Ovary (tissue), 9 donors: ENCODE measurements around the gene VPS26C. TPM values are rescaled to one million over a fixed set of nuclear protein-coding genes. Genes with fewer than 3 reads are reported as not detected.

Experiments
- DNase-seq, 5 donors: peaks; one replicate each; pipeline ENCODE4 v3.0.0-alpha.2; 2019 to 2020
- H3K27ac ChIP-seq, 2 donors: fragments of 200-600 bp; one replicate each; pipeline versions ENCODE4 v1.5.1 to v1.8.0; 2019 to 2022
- H3K27me3 ChIP-seq: fragments of 200-600 bp; one replicate; pipeline ENCODE4 v1.8.0; 2022
- H3K36me3 ChIP-seq: fragments of 200-600 bp; sonication (generic); one replicate; pipeline ENCODE4 v1.5.1; 2019
- H3K4me1 ChIP-seq: one replicate; pipeline ENCODE4 v1.8.1; 2013; ENCODE audit warnings: mild to moderate bottlenecking, moderate library complexity; ENCODE audit not compliant: insufficient read depth
- H3K4me3 ChIP-seq: fragments of 200-600 bp; sonication (generic); one replicate; pipeline ENCODE4 v1.5.1; 2017
- H3K9me3 ChIP-seq, 2 donors: fragments of 200-600 bp in 1 of 2; sonication (generic) in 1 of 2; one replicate each; pipeline versions ENCODE4 v1.5.1 to v1.8.1; 2013 to 2019; ENCODE audit warnings: mild to moderate bottlenecking in 1 of 2, moderate library complexity in 1 of 2
- EP300 ChIP-seq: sonication (generic); formaldehyde crosslinking; IDR thresholded peaks from one replicate; pipeline ENCODE4 v1.6.1; 2017; ENCODE audit warnings: antibody characterized with exemption
- POLR2A ChIP-seq: fragments of 450-650 bp; IDR thresholded peaks from one replicate; pipeline ENCODE4 v1.6.1; 2017; ENCODE audit warnings: antibody characterized with exemption, mild to moderate bottlenecking, moderate library complexity
- WGBS, 3 donors: extraction: QIAGEN DNeasy Blood & Tissue Kit in 1 of 3; methylation state at CpG; one replicate each; pipeline versions ENCODE4 v1.1.5 to v1.1.7; 2013 to 2017; 5-methylcytosine and 5-hydroxymethylcytosine counted together
- intact Hi-C, 4 donors: fragments of 100-400 bp; cut with DNase I; formaldehyde crosslinking; loops; one replicate each; pipeline versions ENCODE4 v1.11.0 to v1.15.1; 2022 to 2023
- polyA plus RNA-seq, 2 donors: library from polyadenylated mRNA; stranded (reverse); fragments of 200-250 nt in 1 of 2; fragments of 350-450 nt in 1 of 2; fragmentation: Illumina TruSeq in 1 of 2; extraction: RNeasy Lipid Tissue Mini Kit (QIAGEN cat#74804) in 1 of 2; gene quantifications; one replicate each; pipeline ENCODE4 v1.2.3, GENCODE V29; 2013 to 2014
- total RNA-seq, 7 donors: library from RNA; depleted of rRNA in 2 of 7; stranded (reverse); fragments of >200 nt in 2 of 7; fragmentation: NEBNext Ultra II Directional in 3 of 7; extraction: Animal tissue kit (Norgen Biotek cat#: 25700) in 3 of 7; gene quantifications; one replicate each; pipeline versions ENCODE4 v1.1.0 to v1.2.4, GENCODE V29; 2016 to 2023
- TF ChIP-seq, protein P1 (sequence below), 3 donors: fragments of 450-650 bp in 2 of 3; fragments of 200-600 bp in 1 of 3; IDR thresholded peaks; one replicate each; pipeline versions ENCODE4 v1.5.1 to v1.8.0; 2016 to 2022; ENCODE audit warnings: antibody characterized with exemption in 3 of 3, mild to moderate bottlenecking in 1 of 3
- donor health status: DM: no; HTN: no; CAD: no; lungs with moderate emphysema.
- donor health status: DM: no; HTN: no; CAD: no.
- donor health status: Bipolar disorder and iron deficiency.
- donor health status: DM: yes; HTN: yes; CAD: no.
- donor health status: DM: no; HTN: no; CAD: no.
- donor health status: DM: yes; HTN: yes; CAD: no.

VPS26C gene
- total and polyA plus RNA-seq, 9 donors = 16.3 to 47.7 (median 33.9) TPM

DNA sequence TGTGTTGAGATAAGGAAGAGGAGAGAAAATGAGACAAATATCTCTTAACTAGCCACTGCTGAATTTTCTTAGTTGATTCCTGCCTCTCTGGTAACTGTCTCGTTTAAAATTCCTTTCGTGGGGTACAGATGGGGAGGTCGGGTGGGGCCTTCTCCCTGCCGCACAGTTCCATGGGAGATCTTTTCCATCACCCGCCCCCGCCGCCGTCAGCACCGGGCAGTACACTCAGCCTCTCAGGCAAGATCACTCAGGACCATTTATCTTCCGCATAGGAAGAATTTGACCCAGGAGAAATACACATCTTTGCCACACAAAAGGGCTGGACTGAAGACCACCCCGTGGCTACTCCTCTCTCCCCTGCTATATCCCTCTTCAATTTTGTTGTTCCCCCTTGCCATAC, 2.3 kb upstream of the VPS26C start:
- intact Hi-C loops = loop anchor here in 2 of 4 donors (5.0 kb wide), 2 partner anchors 197 to 293 kb away; partner anchors contain the start of genes PIGP (in 1 of the 2) and TTC3 (in 1 of the 2)
- peaks cover 4% of the 10 kb centered on the region for H3K4me1 ChIP-seq
- H3K36me3 ChIP-seq = no peaks in the 10 kb centered on the region
- H3K27me3 ChIP-seq = no peaks in the 10 kb centered on the region
- H3K9me3 ChIP-seq = no peaks in the 10 kb centered on the region
- no peak overlapping the region for H3K27ac ChIP-seq
- TF ChIP-seq, protein P1, sequence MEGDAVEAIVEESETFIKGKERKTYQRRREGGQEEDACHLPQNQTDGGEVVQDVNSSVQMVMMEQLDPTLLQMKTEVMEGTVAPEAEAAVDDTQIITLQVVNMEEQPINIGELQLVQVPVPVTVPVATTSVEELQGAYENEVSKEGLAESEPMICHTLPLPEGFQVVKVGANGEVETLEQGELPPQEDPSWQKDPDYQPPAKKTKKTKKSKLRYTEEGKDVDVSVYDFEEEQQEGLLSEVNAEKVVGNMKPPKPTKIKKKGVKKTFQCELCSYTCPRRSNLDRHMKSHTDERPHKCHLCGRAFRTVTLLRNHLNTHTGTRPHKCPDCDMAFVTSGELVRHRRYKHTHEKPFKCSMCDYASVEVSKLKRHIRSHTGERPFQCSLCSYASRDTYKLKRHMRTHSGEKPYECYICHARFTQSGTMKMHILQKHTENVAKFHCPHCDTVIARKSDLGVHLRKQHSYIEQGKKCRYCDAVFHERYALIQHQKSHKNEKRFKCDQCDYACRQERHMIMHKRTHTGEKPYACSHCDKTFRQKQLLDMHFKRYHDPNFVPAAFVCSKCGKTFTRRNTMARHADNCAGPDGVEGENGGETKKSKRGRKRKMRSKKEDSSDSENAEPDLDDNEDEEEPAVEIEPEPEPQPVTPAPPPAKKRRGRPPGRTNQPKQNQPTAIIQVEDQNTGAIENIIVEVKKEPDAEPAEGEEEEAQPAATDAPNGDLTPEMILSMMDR (IDR thresholded peaks at IDR 0.05) = no peak
- TF ChIP-seq POLR2A (no peak), EP300 (no peak)
- no peak for DNase-seq
- H3K4me3 ChIP-seq = no peak overlapping the region
- 87 to 93% (median 88%) methylated on average over 11 of the region's 11 CpGs for WGBS, 3 donors

DNA sequence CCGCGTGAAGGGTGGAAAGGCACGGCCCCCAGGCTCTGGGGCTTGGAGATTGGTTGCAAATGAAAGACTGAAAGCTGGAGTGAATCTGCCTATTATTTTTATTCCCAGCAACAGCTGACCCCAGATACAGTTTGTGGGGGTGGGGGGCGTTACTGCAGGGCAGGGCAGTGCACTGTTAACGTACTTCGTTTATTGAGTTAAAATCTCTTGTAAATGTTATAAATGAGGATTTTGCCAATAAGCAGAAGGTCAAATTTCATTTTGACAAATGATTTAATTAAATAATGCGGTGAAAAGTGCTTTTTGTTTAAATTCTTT, 1.0 kb upstream of the VPS26C start:
- no peaks in the 10 kb centered on the region for H3K36me3 ChIP-seq
- DNase-seq = no peak
- 0 to 1% (median 1%) methylated on average over 7 of the region's 7 CpGs for WGBS, 3 donors
- no peaks in the 10 kb centered on the region for H3K27me3 ChIP-seq
- H3K4me3 ChIP-seq = peak overlapping the region; percentile 93
- H3K27ac ChIP-seq = peak overlapping the region; percentile 90 to 99
- TF ChIP-seq EP300 = no peak
- no peak for TF ChIP-seq POLR2A
- TF ChIP-seq, protein P1 (IDR thresholded peaks at IDR 0.05) = no peak
- intact Hi-C loops = loop anchor here in 2 of 4 donors (5.0 kb wide), 2 partner anchors 196 to 294 kb away; partner anchors contain the start of genes PIGP (in 1 of the 2) and TTC3 (in 1 of the 2)
- no peaks in the 10 kb centered on the region for H3K9me3 ChIP-seq
- H3K4me1 ChIP-seq = peaks cover 4% of the 10 kb centered on the region

DNA sequence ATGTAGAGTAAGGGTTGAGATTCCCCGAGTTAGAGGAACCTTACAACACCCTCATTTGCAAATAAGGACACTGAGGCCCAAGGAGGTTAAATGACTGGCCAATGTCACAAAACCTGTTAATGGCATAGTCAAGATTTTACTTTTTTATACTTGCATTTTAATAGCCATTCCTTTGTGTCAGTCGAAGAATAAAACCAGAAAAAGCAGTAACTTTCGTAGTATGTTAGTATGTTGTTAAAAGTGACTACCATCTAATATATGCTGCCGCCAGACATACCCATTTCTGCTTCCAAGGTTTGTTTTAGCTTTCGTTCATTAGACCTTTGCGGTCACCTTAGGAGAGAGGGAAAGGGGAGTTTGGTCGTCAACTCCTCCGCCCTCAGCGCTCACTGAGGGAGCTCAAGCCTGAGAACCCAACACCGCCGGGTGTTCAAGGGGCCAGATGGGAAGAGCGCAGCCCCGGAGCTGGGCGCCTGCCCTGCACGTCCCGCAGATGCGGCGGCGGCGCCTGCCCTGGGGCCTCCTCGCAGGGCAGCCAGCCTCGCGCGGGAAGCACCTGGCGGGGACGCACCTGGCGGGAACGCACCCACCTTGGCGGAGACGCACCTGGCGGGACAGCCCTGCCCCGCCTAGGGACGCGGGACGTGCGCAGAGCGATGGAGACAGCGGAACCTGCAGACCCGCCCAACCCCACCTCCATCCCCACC, 466 bp downstream of the VPS26C start:
- TF ChIP-seq, protein P1 (IDR thresholded peaks at IDR 0.05) = no peak
- TF ChIP-seq EP300 = no peak
- TF ChIP-seq POLR2A = no peak
- H3K9me3 ChIP-seq = no peaks in the 10 kb centered on the region
- H3K4me1 ChIP-seq = peaks cover 4% of the 10 kb centered on the region
- H3K27me3 ChIP-seq = no peaks in the 10 kb centered on the region
- no peaks in the 10 kb centered on the region for H3K36me3 ChIP-seq
- WGBS, 3 donors = 1 to 2% (median 2%) methylated on average over 30 to 39 of the region's 39 CpGs
- peak overlapping the region; percentile 90 to 99 for H3K27ac ChIP-seq
- peak overlapping the region; percentile 93 for H3K4me3 ChIP-seq
- peak in 3 of 5 donors; percentile 42 to 76 (median 73) for DNase-seq
- intact Hi-C loops = loop anchor here in 3 of 4 donors (2.0 to 5.0 kb wide), 4 partner anchors 98 to 296 kb away; partner anchors contain the start of genes DYRK1A (in 1 of the 3), PIGP (in 1 of the 3) and TTC3 (in 1 of the 3)

DNA sequence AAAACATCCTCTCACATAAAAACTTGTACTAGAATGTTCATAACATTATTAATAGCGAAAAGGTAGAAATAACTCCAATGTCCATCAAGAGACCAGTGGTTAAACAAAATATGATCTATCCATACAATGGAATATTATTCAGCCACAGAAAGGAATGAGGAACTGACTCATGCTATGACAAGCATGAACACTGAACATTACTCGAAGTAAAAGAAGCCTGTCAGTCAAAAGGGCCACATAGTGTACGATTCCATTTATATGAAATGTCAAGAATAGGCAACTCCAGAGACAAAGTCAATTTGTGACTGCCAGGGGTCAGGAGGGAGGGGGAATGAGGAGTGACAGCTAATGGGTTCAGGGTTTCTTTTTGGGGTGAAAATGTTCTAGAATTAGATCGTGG, 2.3 kb downstream of the VPS26C start:
- no peaks in the 10 kb centered on the region for H3K36me3 ChIP-seq
- intact Hi-C loops = loop anchor here in 2 of 4 donors (2.0 to 5.0 kb wide), 3 partner anchors 193 to 297 kb away; partner anchors contain the start of genes PIGP (in 1 of the 2) and TTC3 (in 1 of the 2)
- H3K4me1 ChIP-seq = peaks cover 4% of the 10 kb centered on the region
- H3K4me3 ChIP-seq = no peak overlapping the region
- WGBS, 3 donors = 91 to 96% (median 92%) methylated on average over 4 of the region's 4 CpGs
- no peak for DNase-seq
- TF ChIP-seq, protein P1 (IDR thresholded peaks at IDR 0.05) = no peak
- TF ChIP-seq EP300 = no peak
- no peak for TF ChIP-seq POLR2A
- H3K27ac ChIP-seq = no peak overlapping the region
- H3K27me3 ChIP-seq = no peaks in the 10 kb centered on the region
- no peaks in the 10 kb centered on the region for H3K9me3 ChIP-seq
